Mucosa of descending colon (tissue), 3 donors: Measurements from ENCODE around the gene PRKAG1. TPM values are rescaled to one million over a fixed set of nuclear protein-coding genes. Genes with fewer than 3 reads are reported as not detected.

Experiments used
- ATAC-seq: fragments of 200-7000 bp; cut with Tn5 transposase; one replicate; pipeline ENCODE4 v1.9.1; 2020; ENCODE audit warnings: mild to moderate bottlenecking, moderate library complexity
- DNase-seq, 3 donors: peaks; one replicate each; pipeline ENCODE4 v3.0.0-alpha.2; 2020
- H3K36me3 ChIP-seq: fragments of 200-600 bp; one replicate; pipeline ENCODE4 v1.8.0; 2021; ENCODE audit warnings: low read depth, mild to moderate bottlenecking
- H3K4me1 ChIP-seq: fragments of 200-600 bp; one replicate; pipeline ENCODE4 v1.8.0; 2021; ENCODE audit warnings: low read depth, mild to moderate bottlenecking
- H3K4me3 ChIP-seq: fragments of 200-600 bp; one replicate; pipeline ENCODE4 v1.8.0; 2021; ENCODE audit warnings: mild to moderate bottlenecking
- H3K9me3 ChIP-seq: fragments of 200-600 bp; one replicate; pipeline ENCODE4 v1.8.0; 2021; ENCODE audit warnings: mild to moderate bottlenecking
- CTCF ChIP-seq: fragments of 200-600 bp; IDR thresholded peaks from one replicate; pipeline ENCODE4 v1.8.0; 2022; ENCODE audit warnings: antibody characterized with exemption, mild to moderate bottlenecking
- intact Hi-C, 2 donors: fragments of 100-400 bp; cut with DNase I in 1 of 2; cut with micrococcal nuclease in 1 of 2; formaldehyde crosslinking; loops; one replicate each; pipeline versions ENCODE4 v1.11.0 to v1.11.1; 2022; cut with DNase I, micrococcal nuclease
- total RNA-seq, 3 donors: library from RNA; stranded (reverse); fragmentation: NEBNext Ultra II Directional in 2 of 3; extraction: Animal tissue kit (Norgen Biotek cat#: 25700) in 2 of 3; gene quantifications; one replicate each; pipeline versions ENCODE4 v1.2.1 to v1.2.4, GENCODE V29; 2021 to 2023
- donor health status: DM: no; HTN: no; CAD: no; lungs with moderate emphysema.
- donor health status: DM: no; HTN: no; CAD: no.
- donor health status: DM: no; HTN: yes; CAD: no.

Gene PRKAG1
- total RNA-seq, 3 donors from 2014 or later, result 51.5 to 60.1 (median 52.2) TPM

GRCh38 chr12:48980389-48980952, 38.1 kb downstream of the PRKAG1 start:
- TF ChIP-seq CTCF, result no peak
- peaks cover 43% of the 10 kb centered on the region for H3K4me1 ChIP-seq
- no peaks in the 10 kb centered on the region for H3K9me3 ChIP-seq
- DNase-seq (peak; percentile 58 to 70 (median 69)), ATAC-seq (peak; percentile 44)
- intact Hi-C loops, result no loop called here
- H3K4me3 ChIP-seq, result no peak overlapping the region
- no peaks in the 10 kb centered on the region for H3K36me3 ChIP-seq

GRCh38 chr12:48979602-48980388, 38.8 kb downstream of the PRKAG1 start:
- Histone ChIP-seq H3K9me3 (no peaks in the 10 kb centered on the region), H3K4me1 (peaks cover 41% of the 10 kb centered on the region), H3K4me3 (no peak overlapping the region), H3K36me3 (no peaks in the 10 kb centered on the region)
- intact Hi-C loops, result no loop called here
- DNase-seq, result peak in 2 of 3 donors; percentile 64 to 76
- TF ChIP-seq CTCF, result no peak
- ATAC-seq, result peak; percentile 25

- intact Hi-C loops, result no loop called here
- H3K4me1 ChIP-seq, result peaks cover 42% of the 10 kb centered on the region
- ATAC-seq (no peak), DNase-seq (no peak)
- no peaks in the 10 kb centered on the region for H3K36me3 ChIP-seq
- no peak for TF ChIP-seq CTCF
- H3K9me3 ChIP-seq, result no peaks in the 10 kb centered on the region
- no peak overlapping the region for H3K4me3 ChIP-seq
Measured at GRCh38 chr12:48978741-48979601, 39.6 kb downstream of the PRKAG1 start.

- peak in 1 of 3 donors; percentile 53 for DNase-seq
- peaks cover 43% of the 10 kb centered on the region for H3K4me1 ChIP-seq
- no peaks in the 10 kb centered on the region for H3K36me3 ChIP-seq
- TF ChIP-seq CTCF, result no peak
- no peak within 1 kb of the TSS for H3K4me3 ChIP-seq
- H3K9me3 ChIP-seq, result no peaks in the 10 kb centered on the region
- intact Hi-C loops, result no loop called here
- peak; percentile 9 for ATAC-seq
Measured at GRCh38 chr12:48978291-48978740, 40.3 kb downstream of the PRKAG1 start, which contains the start of gene WNT1. Gene WNT1 (plus strand): TSS chr12:48978322. CDS start chr12:48978651, 329 bp downstream.
